HepG2 (cell line): ENCODE measurements around the gene CMTM3. TPM values are rescaled to one million over a fixed set of nuclear protein-coding genes. Genes with fewer than 3 reads are reported as not detected.

Experiments
- ERF ChIP-seq: IDR thresholded peaks from 2 replicates; pipeline ENCODE4 v1.6.1; 2018; ENCODE audit warnings: missing biosample characterization, missing genetic modification reagents
- ETV5 ChIP-seq: IDR thresholded peaks from 2 replicates; pipeline ENCODE4 v1.6.1; 2018; ENCODE audit warnings: missing biosample characterization, missing genetic modification reagents, inconsistent platforms, borderline replicate concordance
- HOMEZ ChIP-seq: IDR thresholded peaks from 2 replicates; pipeline ENCODE4 v1.6.1; 2016; ENCODE audit warnings: low read depth
- JUND ChIP-seq: sonication (generic); formaldehyde crosslinking; IDR thresholded peaks from 2 replicates; pipeline ENCODE4 v1.8.0; 2022; ENCODE audit warnings: mild to moderate bottlenecking, missing genetic modification reagents
- KAT8 ChIP-seq: IDR thresholded peaks from 2 replicates; pipeline ENCODE4 v1.6.1; 2016; ENCODE audit warnings: missing genetic modification reagents, missing compliant biosample characterization
- NR0B2 ChIP-seq: sonication (generic); formaldehyde crosslinking; IDR thresholded peaks from 2 replicates; pipeline ENCODE4 v1.4.0; 2020; ENCODE audit warnings: mild to moderate bottlenecking, missing genetic modification reagents
- PCBP2 ChIP-seq: fragments of 200-400 bp; formaldehyde crosslinking; optimal IDR thresholded peaks from 2 replicates; pipeline ENCODE3; 2018; ENCODE audit warnings: low read length, low read depth; ENCODE audit not compliant: poor library complexity, severe bottlenecking
- RORA ChIP-seq: sonication (generic); formaldehyde crosslinking; IDR thresholded peaks from 2 replicates; pipeline ENCODE4 v1.5.0; 2020; ENCODE audit warnings: mild to moderate bottlenecking, missing genetic modification reagents, moderate library complexity
- THAP9 ChIP-seq: sonication (generic); formaldehyde crosslinking; IDR thresholded peaks from 2 replicates; pipeline ENCODE4; 2020; ENCODE audit warnings: missing genetic modification reagents, mild to moderate bottlenecking, borderline replicate concordance
- ZNF501 ChIP-seq: sonication (generic); formaldehyde crosslinking; IDR thresholded peaks from 2 replicates; pipeline ENCODE4 v1.5.1; 2020; ENCODE audit warnings: mild to moderate bottlenecking, moderate library complexity, missing genetic modification reagents
- ZNF883 ChIP-seq: sonication (generic); formaldehyde crosslinking; IDR thresholded peaks from 2 replicates; pipeline ENCODE4 v1.5.1; 2020; ENCODE audit warnings: mild to moderate bottlenecking, missing genetic modification reagents; ENCODE audit errors: not compliant biosample characterization
- polyA plus RNA-seq, 8 experiments: library from polyadenylated mRNA; depleted of rRNA in 3 of 8; stranded (reverse) in 7 of 8; unstranded in 1 of 8; fragments of >200 nt; fragmentation: Illumina TruSeq in 4 of 8; extraction: Trizol in 4 of 8; gene quantifications; 2 replicates each; pipeline versions ENCODE4 v1.2.1 to v1.2.3, GENCODE V29; 2011 to 2016; ENCODE audit warnings: low read depth in 4 of 8, missing spikeins in 1 of 8, mixed read lengths in 1 of 8; ENCODE audit not compliant: insufficient read depth in 1 of 8
- total RNA-seq, 5 experiments: library from RNA; depleted of rRNA; stranded (reverse); fragments of >200 nt; fragmentation: Illumina TruSeq; extraction: Trizol; gene quantifications; 2 replicates each; pipeline ENCODE4 v1.2.3, GENCODE V29; 2016; ENCODE audit warnings: low read depth in 1 of 5
- TF ChIP-seq, protein P1 (sequence below): sonication (generic); formaldehyde crosslinking; IDR thresholded peaks from 2 replicates; pipeline ENCODE4 v1.4.0; 2020; ENCODE audit warnings: mild to moderate bottlenecking, missing genetic modification reagents
- TF ChIP-seq, protein P2 (sequence below): sonication (generic); formaldehyde crosslinking; conservative IDR thresholded peaks from 2 replicates; pipeline ENCODE4 v1.8.1; 2023; ENCODE audit warnings: missing genetic modification reagents

CMTM3 gene
- total and polyA plus RNA-seq, 2 of the 13 experiments (the other 11 are each of a cell fraction or from before 2014, with no cell fraction given), result 29.2 to 48.7 TPM

- TF ChIP-seq, protein P1, sequence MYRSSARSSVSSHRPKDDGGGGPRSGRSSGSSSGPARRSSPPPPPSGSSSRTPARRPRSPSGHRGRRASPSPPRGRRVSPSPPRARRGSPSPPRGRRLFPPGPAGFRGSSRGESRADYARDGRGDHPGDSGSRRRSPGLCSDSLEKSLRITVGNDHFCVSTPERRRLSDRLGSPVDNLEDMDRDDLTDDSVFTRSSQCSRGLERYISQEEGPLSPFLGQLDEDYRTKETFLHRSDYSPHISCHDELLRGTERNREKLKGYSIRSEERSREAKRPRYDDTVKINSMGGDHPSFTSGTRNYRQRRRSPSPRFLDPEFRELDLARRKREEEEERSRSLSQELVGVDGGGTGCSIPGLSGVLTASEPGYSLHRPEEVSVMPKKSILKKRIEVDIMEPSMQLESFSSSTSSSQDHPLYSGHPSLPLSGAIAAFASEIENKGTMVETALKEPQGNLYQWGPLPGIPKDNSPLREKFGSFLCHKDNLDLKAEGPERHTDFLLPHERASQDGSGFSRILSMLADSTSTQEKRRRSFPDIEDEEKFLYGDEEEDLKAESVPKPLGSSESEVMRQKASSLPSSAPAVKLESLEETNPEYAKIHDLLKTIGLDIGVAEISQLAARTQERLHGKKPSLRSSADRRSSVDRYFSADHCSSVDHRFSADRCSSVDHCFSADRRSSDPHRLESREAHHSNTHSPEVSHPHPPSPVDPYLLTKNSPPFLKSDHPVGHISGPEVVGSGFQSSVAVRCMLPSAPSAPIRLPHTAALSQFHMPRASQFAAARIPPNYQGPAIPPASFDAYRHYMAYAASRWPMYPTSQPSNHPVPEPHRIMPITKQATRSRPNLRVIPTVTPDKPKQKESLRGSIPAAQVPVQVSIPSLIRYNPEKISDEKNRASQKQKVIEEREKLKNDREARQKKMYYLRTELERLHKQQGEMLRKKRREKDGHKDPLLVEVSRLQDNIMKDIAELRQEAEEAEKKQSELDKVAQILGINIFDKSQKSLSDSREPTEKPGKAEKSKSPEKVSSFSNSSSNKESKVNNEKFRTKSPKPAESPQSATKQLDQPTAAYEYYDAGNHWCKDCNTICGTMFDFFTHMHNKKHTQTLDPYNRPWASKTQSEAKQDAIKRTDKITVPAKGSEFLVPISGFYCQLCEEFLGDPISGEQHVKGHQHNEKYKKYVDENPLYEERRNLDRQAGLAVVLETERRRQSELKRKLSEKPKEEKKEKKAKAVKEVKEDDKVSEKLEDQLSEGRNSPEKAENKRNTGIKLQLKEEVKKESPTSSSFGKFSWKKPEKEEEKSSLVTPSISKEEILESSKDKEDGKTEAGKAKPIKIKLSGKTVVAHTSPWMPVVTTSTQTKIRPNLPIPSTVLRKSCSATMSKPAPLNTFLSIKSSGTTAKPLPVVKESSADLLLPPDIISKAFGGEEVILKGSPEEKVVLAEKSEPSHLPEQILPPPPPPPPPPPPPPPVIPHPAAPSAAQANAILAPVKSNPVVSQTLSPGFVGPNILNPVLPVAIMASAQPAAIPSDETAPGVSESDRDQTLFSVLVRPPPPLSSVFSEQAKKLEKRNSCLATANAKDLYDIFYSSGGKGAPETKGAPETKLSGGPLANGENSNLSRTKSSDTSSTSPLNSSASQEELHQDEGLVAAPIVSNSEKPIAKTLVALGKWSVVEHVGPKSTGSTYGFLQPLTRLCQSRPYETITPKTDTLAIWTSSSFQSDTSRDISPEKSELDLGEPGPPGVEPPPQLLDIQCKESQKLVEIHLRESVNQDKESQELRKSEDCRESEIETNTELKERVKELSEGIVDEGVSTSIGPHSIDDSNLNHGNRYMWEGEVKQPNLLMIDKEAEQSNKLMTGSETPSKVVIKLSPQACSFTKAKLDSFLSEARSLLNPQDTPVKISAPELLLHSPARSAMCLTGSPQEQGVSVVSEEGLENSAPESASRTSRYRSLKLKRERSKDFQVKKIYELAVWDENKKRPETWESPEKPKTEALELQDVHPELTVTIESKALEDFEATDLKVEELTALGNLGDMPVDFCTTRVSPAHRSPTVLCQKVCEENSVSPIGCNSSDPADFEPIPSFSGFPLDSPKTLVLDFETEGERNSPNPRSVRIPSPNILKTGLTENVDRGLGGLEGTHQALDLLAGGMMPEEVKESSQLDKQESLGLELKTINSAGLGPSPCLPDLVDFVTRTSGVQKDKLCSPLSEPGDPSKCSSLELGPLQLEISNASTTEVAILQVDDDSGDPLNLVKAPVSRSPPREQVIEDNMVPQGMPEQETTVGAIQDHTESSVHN (CRISPR knock-in tag), result no peak
- TF ChIP-seq JUND (CRISPR knock-in tag) (no peak), ETV5 (CRISPR knock-in tag) (peak; percentile 46; the same call in 1 of the 2 replicates), THAP9 (CRISPR knock-in tag) (no peak), ZNF501 (peak; percentile 68), ERF (CRISPR knock-in tag) (peak; percentile 67; the same call in 1 of the 2 replicates), ZNF883 (no peak), NR0B2 (no peak), HOMEZ (CRISPR knock-in tag) (peak; percentile 65; the same call in 1 of the 2 replicates), PCBP2 (no peak), RORA (CRISPR knock-in tag) (no peak), KAT8 (CRISPR knock-in tag) (peak; percentile 56; the same call in 1 of the 2 replicates)
- TF ChIP-seq, protein P2, sequence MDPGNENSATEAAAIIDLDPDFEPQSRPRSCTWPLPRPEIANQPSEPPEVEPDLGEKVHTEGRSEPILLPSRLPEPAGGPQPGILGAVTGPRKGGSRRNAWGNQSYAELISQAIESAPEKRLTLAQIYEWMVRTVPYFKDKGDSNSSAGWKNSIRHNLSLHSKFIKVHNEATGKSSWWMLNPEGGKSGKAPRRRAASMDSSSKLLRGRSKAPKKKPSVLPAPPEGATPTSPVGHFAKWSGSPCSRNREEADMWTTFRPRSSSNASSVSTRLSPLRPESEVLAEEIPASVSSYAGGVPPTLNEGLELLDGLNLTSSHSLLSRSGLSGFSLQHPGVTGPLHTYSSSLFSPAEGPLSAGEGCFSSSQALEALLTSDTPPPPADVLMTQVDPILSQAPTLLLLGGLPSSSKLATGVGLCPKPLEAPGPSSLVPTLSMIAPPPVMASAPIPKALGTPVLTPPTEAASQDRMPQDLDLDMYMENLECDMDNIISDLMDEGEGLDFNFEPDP (CRISPR knock-in tag), result 0 out of 2 replicates have a peak, but pooled peaks have one; percentile 47
Measured at GRCh38 chr16:66650707-66651473, 46.4 kb downstream of the CMTM3 start (continued).
